Bronchial epithelial cell (primary cell): ENCODE results near the gene THEM4. TPM values are rescaled to one million over a fixed set of nuclear protein-coding genes. Genes with fewer than 3 reads are reported as not detected.

Source experiments
- DNase-seq: peaks from one replicate; pipeline ENCODE4 v3.0.0-alpha.2; 2010; ENCODE audit warnings: low read depth
- FAIRE-seq: peaks from 2 replicates; lab custom pipeline; 2011; peaks lifted over from hg19 to GRCh38; lab: Jason Lieb, UNC
- H3K27me3 ChIP-seq: 2 replicates; pipeline ENCODE4 v1.5.1; 2011; ENCODE audit warnings: low read length; ENCODE audit not compliant: control insufficient read depth, insufficient read depth
- H3K36me3 ChIP-seq: 2 replicates; pipeline ENCODE4 v1.5.1; 2011; ENCODE audit warnings: low read length; ENCODE audit not compliant: control insufficient read depth, insufficient read depth
- H3K4me3 ChIP-seq: 2 replicates; pipeline ENCODE4 v1.5.1; 2011; ENCODE audit warnings: mild to moderate bottlenecking, low read depth, low read length, control low read depth
- total RNA-seq: library from RNA; depleted of rRNA; stranded (reverse); fragments of >200 nt; gene quantifications from 2 replicates; pipeline ENCODE4 v1.2.1, GENCODE V29; 2014
- TF ChIP-seq, protein P1 (sequence below): IDR thresholded peaks from 2 replicates; pipeline ENCODE4 v1.5.1; 2011; ENCODE audit warnings: mild to moderate bottlenecking, moderate library complexity, low read length, control low read depth, inconsistent platforms; ENCODE audit not compliant: insufficient read depth, severe bottlenecking

The THEM4 gene
- total RNA-seq: 6.7 and 9.7 TPM in 2 replicates

DNA sequence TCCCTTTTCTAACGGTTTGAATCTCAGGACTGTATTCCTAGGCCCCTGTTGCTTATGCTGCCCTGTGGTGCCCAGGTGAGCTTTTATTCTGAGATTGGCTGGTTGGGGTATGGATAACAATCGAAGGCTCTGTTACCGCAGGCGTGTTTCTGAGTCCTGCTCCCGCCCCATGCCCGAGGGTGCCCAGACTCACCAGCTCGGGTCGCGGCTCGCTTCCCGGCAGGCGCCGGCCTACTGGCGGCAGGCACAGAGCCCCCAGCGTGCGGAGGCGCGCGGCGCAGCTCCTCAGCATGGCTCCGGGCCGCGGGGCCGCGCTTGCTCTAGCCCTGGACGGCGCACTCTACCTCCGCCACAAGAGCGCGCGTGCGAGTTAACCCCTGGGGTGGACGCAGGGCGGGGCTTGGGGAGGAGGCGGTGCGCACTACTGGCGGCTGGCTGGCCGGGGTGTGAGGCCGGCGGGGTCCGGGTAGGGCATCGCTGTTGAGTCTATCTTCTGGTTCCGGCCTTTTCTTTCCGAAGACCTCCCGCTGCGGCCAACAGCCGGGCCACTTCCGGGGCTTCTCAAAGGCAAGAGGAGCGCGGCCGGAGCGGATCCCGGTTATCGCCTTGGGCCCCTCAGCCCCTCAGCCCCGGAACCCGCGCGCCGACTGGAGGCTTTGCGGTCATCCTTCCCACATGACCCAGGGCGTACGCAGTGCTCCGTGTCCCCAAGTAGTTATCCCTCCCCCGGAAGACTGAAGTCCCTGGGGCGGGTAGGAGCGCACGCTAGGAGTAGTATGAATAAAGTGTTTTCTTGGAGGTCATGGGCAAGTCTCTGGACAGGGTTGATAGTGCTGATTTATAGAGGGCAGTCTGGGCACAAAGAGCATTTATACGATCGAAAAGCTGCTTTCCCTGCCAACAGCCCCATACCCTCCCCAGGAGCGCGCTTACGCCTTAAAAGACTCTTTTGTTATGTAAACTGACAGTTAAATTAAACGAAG, at the start of gene THEM4:
Gene THEM4 (minus strand): TSS at position 345 of the 983 bp plus-strand sequence. CDS start 53 bp downstream, at position 292.
- Histone ChIP-seq H3K27me3 (no peaks in the 10 kb centered on the region), H3K4me3 (peak within 1 kb of the TSS; percentile 56), H3K36me3 (no peaks in the 10 kb centered on the region)
- DNase-seq: peak; percentile 82
- TF ChIP-seq, protein P1, sequence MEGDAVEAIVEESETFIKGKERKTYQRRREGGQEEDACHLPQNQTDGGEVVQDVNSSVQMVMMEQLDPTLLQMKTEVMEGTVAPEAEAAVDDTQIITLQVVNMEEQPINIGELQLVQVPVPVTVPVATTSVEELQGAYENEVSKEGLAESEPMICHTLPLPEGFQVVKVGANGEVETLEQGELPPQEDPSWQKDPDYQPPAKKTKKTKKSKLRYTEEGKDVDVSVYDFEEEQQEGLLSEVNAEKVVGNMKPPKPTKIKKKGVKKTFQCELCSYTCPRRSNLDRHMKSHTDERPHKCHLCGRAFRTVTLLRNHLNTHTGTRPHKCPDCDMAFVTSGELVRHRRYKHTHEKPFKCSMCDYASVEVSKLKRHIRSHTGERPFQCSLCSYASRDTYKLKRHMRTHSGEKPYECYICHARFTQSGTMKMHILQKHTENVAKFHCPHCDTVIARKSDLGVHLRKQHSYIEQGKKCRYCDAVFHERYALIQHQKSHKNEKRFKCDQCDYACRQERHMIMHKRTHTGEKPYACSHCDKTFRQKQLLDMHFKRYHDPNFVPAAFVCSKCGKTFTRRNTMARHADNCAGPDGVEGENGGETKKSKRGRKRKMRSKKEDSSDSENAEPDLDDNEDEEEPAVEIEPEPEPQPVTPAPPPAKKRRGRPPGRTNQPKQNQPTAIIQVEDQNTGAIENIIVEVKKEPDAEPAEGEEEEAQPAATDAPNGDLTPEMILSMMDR: peak; percentile 46
- FAIRE-seq: no peak

DNA sequence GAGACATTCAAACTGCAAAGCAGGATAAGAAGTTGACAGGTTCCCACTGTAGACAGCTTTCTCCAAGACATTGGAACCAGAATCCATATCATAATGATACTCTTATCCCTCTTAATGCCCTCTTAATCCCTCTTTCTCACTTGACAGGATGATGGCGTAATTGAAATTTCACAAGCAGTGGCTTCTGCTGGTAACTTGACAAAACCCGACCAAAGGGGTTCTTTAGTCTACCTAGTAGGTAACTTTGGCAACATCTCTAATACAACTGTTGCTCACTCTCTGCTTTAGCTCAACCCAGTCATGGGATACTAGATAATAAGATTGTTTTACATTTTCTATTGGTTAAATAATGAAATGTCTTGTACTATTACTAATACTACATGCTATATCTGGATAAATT, 49.6 kb upstream of the THEM4 start:
- Histone ChIP-seq H3K36me3 (no peaks in the 10 kb centered on the region), H3K4me3 (no peak overlapping the region), H3K27me3 (no peaks in the 10 kb centered on the region)
- DNase-seq (no peak), FAIRE-seq (no peak)
- TF ChIP-seq, protein P1: no peak

DNA sequence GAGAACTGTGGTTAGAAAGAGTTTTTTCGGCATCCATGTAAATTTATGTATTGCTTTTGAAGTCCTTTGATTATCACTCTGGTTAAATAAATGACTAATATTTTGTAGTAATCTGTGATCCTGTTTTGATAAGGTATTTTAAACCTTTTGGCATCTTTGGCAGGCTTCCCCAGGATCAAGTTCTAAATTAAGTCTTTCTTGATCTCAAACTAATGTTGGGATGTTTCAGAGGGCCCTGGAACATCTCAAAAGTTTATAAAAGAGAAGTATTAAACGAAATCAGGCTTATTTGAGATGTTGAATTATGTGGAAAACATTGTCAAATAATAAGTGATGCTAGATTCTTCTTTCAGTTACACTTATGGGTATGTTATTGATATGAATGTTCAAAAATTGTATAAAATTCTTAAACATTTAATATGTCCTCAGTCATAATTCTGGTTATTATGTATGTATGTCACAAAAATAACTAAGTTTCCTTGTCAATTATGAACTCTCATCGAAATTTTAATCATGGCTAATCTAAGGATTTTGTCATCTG, 47.7 kb upstream of the THEM4 start:
- no peaks in the 10 kb centered on the region for H3K36me3 ChIP-seq
- no peaks in the 10 kb centered on the region for H3K27me3 ChIP-seq
- DNase-seq (no peak), FAIRE-seq (no peak)
- TF ChIP-seq, protein P1: no peak
- no peak overlapping the region for H3K4me3 ChIP-seq

DNA sequence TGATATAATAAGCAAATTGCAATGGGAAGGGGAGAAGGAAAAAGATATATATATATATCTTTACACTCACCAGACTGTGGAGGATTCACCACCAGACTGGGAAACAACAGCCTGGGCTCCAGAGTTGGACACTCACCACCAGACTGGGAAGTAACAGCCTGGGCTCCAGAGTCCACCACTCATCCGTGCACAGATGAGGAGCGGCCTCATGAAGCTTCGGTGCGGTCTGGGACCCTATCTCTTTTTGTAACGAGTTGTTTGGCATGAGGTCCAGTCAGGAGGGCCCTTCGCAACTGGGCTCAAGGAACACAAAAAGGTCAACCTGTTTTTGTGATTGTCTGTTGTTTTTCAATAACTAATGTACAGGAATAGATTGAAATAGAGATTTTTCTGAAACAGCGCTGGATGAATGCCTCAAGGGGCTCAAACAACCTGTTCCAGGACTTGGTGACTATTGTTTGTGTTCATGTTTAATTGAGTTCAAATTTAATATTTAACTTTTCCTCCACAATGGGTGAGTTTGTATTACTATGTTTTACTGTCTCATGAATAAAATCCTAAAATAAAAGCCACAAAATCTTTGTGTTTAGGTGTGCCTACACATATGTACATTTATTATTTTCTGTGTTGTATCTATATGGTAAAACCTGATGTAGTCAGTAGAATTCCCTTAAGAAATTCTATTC, 44.2 kb upstream of the THEM4 start:
- Histone ChIP-seq H3K27me3 (no peaks in the 10 kb centered on the region), H3K36me3 (no peaks in the 10 kb centered on the region), H3K4me3 (no peak overlapping the region)
- FAIRE-seq (no peak), DNase-seq (no peak)
- TF ChIP-seq, protein P1: no peak

DNA sequence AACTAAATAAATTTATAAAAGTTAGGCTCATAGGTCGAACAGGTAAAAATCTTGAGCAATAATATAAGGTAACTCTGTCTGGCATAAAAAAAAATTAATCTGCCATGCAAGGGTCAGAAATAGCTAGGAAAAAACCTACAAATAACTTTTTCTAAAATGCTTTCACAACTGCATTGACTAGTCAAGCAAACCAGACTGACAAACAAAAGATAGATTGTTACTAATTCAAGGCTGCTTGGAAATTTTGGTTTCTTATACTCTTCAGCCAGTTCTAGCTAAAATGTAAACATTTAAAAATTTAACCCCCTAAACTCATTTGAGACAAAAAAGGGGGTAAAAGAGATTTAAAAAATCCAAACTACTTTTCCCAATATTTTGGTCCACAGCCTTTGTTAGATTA, 43.5 kb upstream of the THEM4 start:
- DNase-seq (no peak), FAIRE-seq (no peak)
- no peaks in the 10 kb centered on the region for H3K27me3 ChIP-seq
- H3K4me3 ChIP-seq: no peak overlapping the region
- H3K36me3 ChIP-seq: no peaks in the 10 kb centered on the region
- TF ChIP-seq, protein P1: no peak
